Measurements from ENCODE around the gene NID2. TPM values are rescaled to one million over a fixed set of nuclear protein-coding genes. Genes with fewer than 3 reads are reported as not detected.

NID2 gene
- total RNA-seq, 1 donor from 2014 or later, result 24.7 TPM

DNA sequence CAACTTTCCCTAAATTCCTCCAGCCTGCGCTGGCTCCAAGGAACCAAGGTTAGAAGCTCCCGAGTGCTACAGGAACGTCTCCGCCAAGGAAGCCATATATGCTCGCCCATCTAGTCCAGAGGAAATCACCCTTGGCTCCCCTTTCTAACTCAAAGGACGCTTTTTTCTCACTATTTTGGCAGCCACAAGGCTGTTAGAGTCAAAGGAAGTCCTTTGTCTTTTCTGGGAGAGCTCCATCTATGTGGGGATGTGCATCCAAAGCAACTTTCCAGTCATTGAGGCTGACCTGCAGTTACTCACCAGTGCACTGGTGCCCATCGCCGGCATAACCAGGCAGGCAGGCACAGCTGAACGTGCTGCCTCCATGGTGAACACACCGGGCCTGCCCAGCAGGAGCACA is 42.0 kb downstream of the NID2 start:
- Histone ChIP-seq H3K27me3 (no peaks in the 10 kb centered on the region), H4K20me1 (ENCODE audit: low read depth) (no peaks in the 10 kb centered on the region), H3K79me2 (ENCODE audit: low read depth) (no peaks in the 10 kb centered on the region), H3K4me3 (no peak overlapping the region), H3K4me1 (no peaks in the 10 kb centered on the region), H2AFZ (replicated peaks) (no peak overlapping the region), H3K9ac (no peak overlapping the region), H3K36me3 (no peaks in the 10 kb centered on the region), H3K9me3 (ENCODE audit: low read depth) (no peaks in the 10 kb centered on the region), H3F3A (ENCODE audit: low read depth) (no peaks in the 10 kb centered on the region), H3K4me2 (no peak overlapping the region), H3K27ac (no peak overlapping the region)
- Mint-ChIP-seq H3K4me1 (peaks cover 5% of the 10 kb centered on the region), H3K27ac (no peak overlapping the region), H3K27me3 (ENCODE audit: insufficient read depth, low read depth) (peaks cover 2% of the 10 kb centered on the region), H3K4me3 (no peak overlapping the region), H3K9me3 (peaks cover 2% of the 10 kb centered on the region), H3K36me3 (no peaks in the 10 kb centered on the region)
- TF ChIP-seq EZH2phosphoT487 (IDR thresholded peaks at IDR 0.05) (no peak), CTCF (IDR thresholded peaks at IDR 0.05) (no peak), EZH2 (IDR thresholded peaks at IDR 0.05) (no peak)
- no peak for DNase-seq (ENCODE audit: low spot score)

DNA sequence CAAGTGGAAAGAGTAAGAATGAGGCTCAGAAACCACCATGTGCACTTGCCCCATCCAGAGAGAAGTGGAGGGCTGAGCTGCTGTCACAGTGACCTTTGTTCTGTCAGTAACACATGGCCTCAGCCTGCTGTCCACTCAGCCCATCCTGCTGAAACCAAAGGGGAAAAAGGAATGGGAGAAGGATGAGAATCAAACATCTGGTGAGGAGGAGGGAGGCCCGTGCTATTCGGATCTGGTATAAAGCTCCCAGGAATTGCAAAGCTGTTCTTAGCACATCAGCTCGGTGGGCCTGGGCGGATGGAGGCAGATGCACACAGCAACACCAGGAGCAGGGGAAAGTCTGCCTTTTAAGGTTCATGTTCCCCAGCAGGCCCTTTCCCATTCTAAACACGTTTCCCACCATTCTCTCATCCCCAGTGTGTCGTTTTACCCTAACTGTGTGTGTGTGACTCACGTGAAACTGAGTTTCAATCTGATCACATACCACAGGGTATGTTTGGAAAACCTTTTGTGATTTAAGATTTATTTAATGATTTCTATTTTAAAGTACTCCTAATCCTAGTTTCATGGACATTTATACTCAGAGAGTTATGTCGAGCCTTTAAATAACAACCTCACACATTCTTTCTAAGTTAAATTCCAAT is 42.7 kb downstream of the NID2 start:
- H3K9ac ChIP-seq, result no peak overlapping the region
- H3K9me3 ChIP-seq (ENCODE audit: low read depth), result no peaks in the 10 kb centered on the region
- no peak for DNase-seq (ENCODE audit: low spot score)
- H3K4me1 ChIP-seq, result peaks cover 7% of the 10 kb centered on the region
- no peaks in the 10 kb centered on the region for H3K36me3 Mint-ChIP-seq
- no peaks in the 10 kb centered on the region for H3K79me2 ChIP-seq (ENCODE audit: low read depth)
- H3K4me3 Mint-ChIP-seq, result no peak overlapping the region
- H3K27ac Mint-ChIP-seq, result no peak overlapping the region
- no peaks in the 10 kb centered on the region for H3K36me3 ChIP-seq
- H3K27me3 ChIP-seq, result no peaks in the 10 kb centered on the region
- H3K4me1 Mint-ChIP-seq, result no peaks in the 10 kb centered on the region
- H3F3A ChIP-seq (ENCODE audit: low read depth), result no peaks in the 10 kb centered on the region
- no peak overlapping the region for H3K27ac ChIP-seq
- H3K27me3 Mint-ChIP-seq (ENCODE audit: insufficient read depth, low read depth), result peaks cover 2% of the 10 kb centered on the region
- TF ChIP-seq EZH2 (IDR thresholded peaks at IDR 0.05), result no peak
- no peak for TF ChIP-seq CTCF (IDR thresholded peaks at IDR 0.05)
- TF ChIP-seq EZH2phosphoT487 (IDR thresholded peaks at IDR 0.05), result no peak
- H3K4me3 ChIP-seq, result no peak overlapping the region
- H2AFZ ChIP-seq (replicated peaks), result no peak overlapping the region
- peaks cover 2% of the 10 kb centered on the region for H3K9me3 Mint-ChIP-seq
- no peaks in the 10 kb centered on the region for H4K20me1 ChIP-seq (ENCODE audit: low read depth)
- no peak overlapping the region for H3K4me2 ChIP-seq

- H3K36me3 ChIP-seq, result no peaks in the 10 kb centered on the region
- H2AFZ ChIP-seq (replicated peaks), result no peak overlapping the region
- H3F3A ChIP-seq (ENCODE audit: low read depth), result no peaks in the 10 kb centered on the region
- H3K79me2 ChIP-seq (ENCODE audit: low read depth), result no peaks in the 10 kb centered on the region
- no peak for TF ChIP-seq CTCF (IDR thresholded peaks at IDR 0.05)
- TF ChIP-seq EZH2phosphoT487 (IDR thresholded peaks at IDR 0.05), result no peak
- TF ChIP-seq EZH2 (IDR thresholded peaks at IDR 0.05), result no peak
- no peaks in the 10 kb centered on the region for H3K4me1 Mint-ChIP-seq
- H3K27ac ChIP-seq, result no peak overlapping the region
- no peak for DNase-seq (ENCODE audit: low spot score)
- peaks cover 2% of the 10 kb centered on the region for H3K27me3 Mint-ChIP-seq (ENCODE audit: insufficient read depth, low read depth)
- no peak overlapping the region for H3K9ac ChIP-seq
- H3K27ac Mint-ChIP-seq, result no peak overlapping the region
- no peaks in the 10 kb centered on the region for H3K9me3 ChIP-seq (ENCODE audit: low read depth)
- no peaks in the 10 kb centered on the region for H3K36me3 Mint-ChIP-seq
- peaks cover 15% of the 10 kb centered on the region for H3K4me1 ChIP-seq
- no peaks in the 10 kb centered on the region for H4K20me1 ChIP-seq (ENCODE audit: low read depth)
- H3K4me3 ChIP-seq, result no peak overlapping the region
- no peak overlapping the region for H3K4me2 ChIP-seq
- no peak overlapping the region for H3K4me3 Mint-ChIP-seq
- peaks cover 2% of the 10 kb centered on the region for H3K9me3 Mint-ChIP-seq
- no peaks in the 10 kb centered on the region for H3K27me3 ChIP-seq
Measured at GRCh38 chr14:52025310-52025709, 43.5 kb downstream of the NID2 start.
